ENCODE measurements around the gene CLK2. TPM values are rescaled to one million over a fixed set of nuclear protein-coding genes. Genes with fewer than 3 reads are reported as not detected.

CLK2 gene
- total and polyA plus RNA-seq, 2 of the 8 experiments (the other 6 are each of a cell fraction or from before 2014, with no cell fraction given) = 62.2 to 76.0 TPM

DNA sequence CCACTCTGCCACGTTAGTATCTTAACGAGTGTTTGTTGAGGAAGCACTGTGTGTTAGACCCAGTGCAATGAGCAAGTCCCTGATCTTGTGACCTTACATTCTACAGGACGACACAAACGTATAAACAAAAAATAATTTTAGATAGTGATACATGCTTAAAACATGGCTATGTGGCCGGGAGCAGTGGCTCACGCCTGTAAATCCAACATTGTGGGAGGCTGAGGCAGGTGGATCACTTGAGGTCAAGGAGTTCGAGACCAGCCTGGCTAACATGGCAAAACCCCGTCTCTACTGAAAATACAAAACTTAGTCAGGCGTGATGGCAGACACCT is 45.2 kb downstream of the CLK2 start:
- WGBS, 2 experiments (ENCODE audit: extremely low coverage in 1 of 2, insufficient coverage in 1 of 2, insufficient read length in 1 of 2, insufficient replicate concordance in 2 of 2, low coverage in 1 of 2, low lambda C conversion rate in 2 of 2, missing lambda C conversion rate in 1 of 2) = 60% methylated on average over 9 of the region's 9 CpGs; no CpG with 5 or more reads in 1 of the 2 experiments
- Histone ChIP-seq H3K14ac (ENCODE audit: insufficient read length) (no peak overlapping the region), H3K56ac (replicated peaks; ENCODE audit: insufficient read length, low read depth, low read length) (no peak overlapping the region), H3K4me3 (ENCODE audit: extremely low read depth in 1 of 4, insufficient read depth in 2 of 4, low read depth in 3 of 4, low read length in 4 of 4) (peak overlapping the region; percentile 48 to 83 (median 59); a peak in 7 of 8 replicates), H3K4me2 (ENCODE audit: insufficient read depth in 1 of 2, low read depth in 2 of 2, low read length in 2 of 2) (peak overlapping the region; percentile 73 to 75), H3K23ac (ENCODE audit: insufficient read length) (no peak overlapping the region), H4K5ac (ENCODE audit: insufficient read length, low read depth, low read length) (peak overlapping the region; percentile 98), H3K27ac (ENCODE audit: low read depth, low read length) (peak overlapping the region; percentile 91), H3K9me3 (ENCODE audit: insufficient read depth in 2 of 2, low read depth in 1 of 2, low read length in 1 of 2) (no peaks in the 10 kb centered on the region), H2BK15ac (ENCODE audit: low read length) (peak overlapping the region; percentile 21), H3K36me3 (ENCODE audit: control insufficient read depth in 2 of 4, insufficient read depth in 4 of 4, low read length in 3 of 4) (peaks cover 0 to 3% (median 0%) of the 10 kb centered on the region in 4 experiments; a peak in 1 of 8 replicates), H2AFZ (ENCODE audit: low read length) (peak overlapping the region; percentile 28; the same call in 1 of the 2 replicates), H4K91ac (replicated peaks; ENCODE audit: insufficient read length, low read length) (peak overlapping the region; percentile 17), H3K4ac (replicated peaks; ENCODE audit: insufficient read length, low read depth, low read length) (peak overlapping the region; percentile 47), H3K27me3 (replicated peaks in 1 of 4; ENCODE audit: control insufficient read depth in 3 of 4, extremely low read depth in 1 of 4, insufficient read depth in 3 of 4, low read length in 3 of 4) (peaks cover 0 to 2% (median 0%) of the 10 kb centered on the region in 4 experiments; a peak in 1 of 7 replicates), H2BK5ac (ENCODE audit: low read depth, low read length) (peak overlapping the region; percentile 72), H2BK20ac (ENCODE audit: low read length) (no peak overlapping the region), H3K23me2 (ENCODE audit: low read depth, low read length) (0 out of 2 replicates have a peak, but pooled peaks cover 10% of the 10 kb centered on the region), H4K8ac (ENCODE audit: extremely low read depth, insufficient read depth, low read length) (no peak overlapping the region; the same call in 1 of the 2 replicates), H3K9ac (replicated peaks in 1 of 4; ENCODE audit: extremely low read depth in 1 of 4, low read depth in 3 of 4, low read length in 3 of 4) (peak overlapping the region in 3 of 4 experiments; percentile 88 to 95 (median 91); a peak in 6 of 7 replicates), H3K18ac (ENCODE audit: extremely low read depth, low read length) (peak overlapping the region; percentile 80), H2BK120ac (replicated peaks; ENCODE audit: low read depth, low read length) (peak overlapping the region; percentile 49), H2BK12ac (ENCODE audit: low read depth, low read length) (peak overlapping the region; percentile 56; the same call in 1 of the 2 replicates), H3K79me2 (ENCODE audit: control insufficient read depth in 1 of 2, insufficient read depth in 2 of 2, low read length in 2 of 2) (peaks cover 0 to 9% of the 10 kb centered on the region in 2 experiments; a peak in 1 of 4 replicates), H3K79me1 (ENCODE audit: low read depth, low read length) (no peaks in the 10 kb centered on the region), H4K20me1 (replicated peaks in 1 of 2; ENCODE audit: control insufficient read depth in 1 of 2, insufficient read depth in 2 of 2, low read length in 2 of 2) (peaks cover 0 to 2% of the 10 kb centered on the region in 2 experiments), H2AK5ac (ENCODE audit: low read depth, low read length) (peak overlapping the region; percentile 84; the same call in 1 of the 2 replicates), H3K4me1 (replicated peaks in 1 of 4; ENCODE audit: control insufficient read depth in 3 of 4, insufficient read depth in 4 of 4, low read length in 3 of 4) (peaks cover 0 to 14% (median 4%) of the 10 kb centered on the region in 4 experiments; a peak in 5 of 7 replicates)
- ChIA-PET CTCF (ENCODE audit: partially characterized antibody) (interaction anchor here (0.8 to 7.2 kb wide), 9 partner anchors 9 to 143 kb away, joined by 3 to 62 read pairs (median 4); partner anchors contain the start of genes MTX1 and THBS3), POLR2A (ENCODE audit: partially characterized antibody) (interaction anchor here (0.7 to 11.9 kb wide), 12 partner anchors 9 to 86 kb away, joined by 3 to 235 read pairs (median 6); partner anchors contain the start of genes MTX1, SCAMP3 and THBS3)
- DNase-seq (ENCODE audit: low read depth in 1 of 2, low spot score in 2 of 2) (no peak), FAIRE-seq (no peak)
- TF ChIP-seq CTBP2 (IDR thresholded peaks at IDR 0.05; ENCODE audit: borderline replicate concordance, insufficient read depth, insufficient read length, low read length) (no peak), RFX5 (IDR thresholded peaks at IDR 0.05; ENCODE audit: borderline replicate concordance, low read depth, low read length) (no peak), PHF8 (conservative IDR thresholded peaks at IDR 0.05; ENCODE audit: low read depth, low read length) (no peak), BCL11A (IDR thresholded peaks at IDR 0.05; ENCODE audit: low read depth in 2 of 2, low read length in 2 of 2) (no peak), TAF1 (IDR thresholded peaks at IDR 0.05; ENCODE audit: low read depth, low read length) (no peak), SIX5 (IDR thresholded peaks at IDR 0.05; ENCODE audit: low read depth, low read length) (no peak)
- TF ChIP-seq, protein P1, sequence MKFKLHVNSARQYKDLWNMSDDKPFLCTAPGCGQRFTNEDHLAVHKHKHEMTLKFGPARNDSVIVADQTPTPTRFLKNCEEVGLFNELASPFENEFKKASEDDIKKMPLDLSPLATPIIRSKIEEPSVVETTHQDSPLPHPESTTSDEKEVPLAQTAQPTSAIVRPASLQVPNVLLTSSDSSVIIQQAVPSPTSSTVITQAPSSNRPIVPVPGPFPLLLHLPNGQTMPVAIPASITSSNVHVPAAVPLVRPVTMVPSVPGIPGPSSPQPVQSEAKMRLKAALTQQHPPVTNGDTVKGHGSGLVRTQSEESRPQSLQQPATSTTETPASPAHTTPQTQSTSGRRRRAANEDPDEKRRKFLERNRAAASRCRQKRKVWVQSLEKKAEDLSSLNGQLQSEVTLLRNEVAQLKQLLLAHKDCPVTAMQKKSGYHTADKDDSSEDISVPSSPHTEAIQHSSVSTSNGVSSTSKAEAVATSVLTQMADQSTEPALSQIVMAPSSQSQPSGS (IDR thresholded peaks at IDR 0.05; ENCODE audit: low read length) = no peak

All from H1 (cell line).